GM23248 (cell line): ENCODE data around the gene UQCR10.

Experiments used
- EZH2 ChIP-seq: fragments of 200-600 bp; sonication (generic); IDR thresholded peaks from 2 replicates; pipeline ENCODE4 v1.6.1; 2018; ENCODE audit warnings: antibody characterized with exemption, mild to moderate bottlenecking; ENCODE audit not compliant: insufficient read depth, poor library complexity, severe bottlenecking
- EZH2phosphoT487 ChIP-seq: fragments of 200-600 bp; sonication (generic); IDR thresholded peaks from 2 replicates; pipeline ENCODE4 v1.6.1; 2018; ENCODE audit warnings: antibody characterized with exemption, moderate library complexity, mild to moderate bottlenecking, low read depth; ENCODE audit not compliant: insufficient read depth

DNA sequence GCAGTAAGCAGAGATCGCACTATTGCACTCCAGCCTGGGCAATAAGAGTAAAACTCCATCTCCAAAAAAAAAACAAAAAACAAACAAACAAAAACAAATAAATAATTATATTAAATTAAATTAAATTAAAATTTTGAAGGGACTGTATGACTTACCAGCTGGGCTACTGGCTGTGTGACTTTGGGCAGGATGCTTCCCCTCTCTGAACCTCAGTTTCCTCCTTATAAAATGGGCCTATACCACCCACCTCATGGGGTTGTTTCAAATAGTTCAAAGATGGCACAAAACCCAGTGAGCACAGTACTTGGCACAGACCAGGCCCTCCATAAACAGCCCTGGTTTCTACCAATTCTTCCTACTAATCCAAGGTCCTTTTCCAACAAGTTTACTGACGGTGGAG, 36.0 kb downstream of the UQCR10 start:
- TF ChIP-seq EZH2 = no peak
- TF ChIP-seq EZH2phosphoT487 = no peak
